ENCODE data around the gene TCEAL4.

DNA sequence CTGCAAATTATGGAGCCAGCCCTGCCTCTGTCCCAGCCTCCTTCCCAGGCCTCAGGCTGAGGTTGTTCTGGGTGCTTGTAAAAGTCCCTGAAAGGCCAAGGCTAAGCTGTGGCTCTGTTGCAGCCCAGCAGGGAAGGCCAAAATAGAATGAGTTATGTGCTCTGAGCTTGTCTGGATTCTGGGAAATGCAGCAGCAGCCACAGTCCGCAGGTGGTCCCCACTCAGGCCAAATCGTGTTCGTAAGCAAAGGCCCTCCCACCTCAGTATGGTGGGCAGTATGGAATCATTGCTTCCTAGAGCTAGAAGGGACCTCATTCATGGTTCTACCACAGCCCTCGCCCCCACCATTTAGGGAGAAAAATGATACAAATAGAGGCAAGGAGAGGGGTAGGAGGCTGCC lies 38.8 kb downstream of the TCEAL4 start:
- no peak for TF ChIP-seq CTCF (conservative IDR thresholded peaks at IDR 0.05; ENCODE audit: low read depth in 2 of 2)
- TF ChIP-seq EZH2 (IDR thresholded peaks at IDR 0.05; ENCODE audit: low read depth, unreplicated experiment), result no peak
- no peak for TF ChIP-seq POLR2AphosphoS5 (IDR thresholded peaks at IDR 0.05; ENCODE audit: low read depth)
- TF ChIP-seq CREB1 (CRISPR knock-in tag; IDR thresholded peaks at IDR 0.05; ENCODE audit: low read depth), result no peak
- TF ChIP-seq JUNB (IDR thresholded peaks at IDR 0.05; ENCODE audit: unreplicated experiment), result no peak
- TF ChIP-seq, protein P1, sequence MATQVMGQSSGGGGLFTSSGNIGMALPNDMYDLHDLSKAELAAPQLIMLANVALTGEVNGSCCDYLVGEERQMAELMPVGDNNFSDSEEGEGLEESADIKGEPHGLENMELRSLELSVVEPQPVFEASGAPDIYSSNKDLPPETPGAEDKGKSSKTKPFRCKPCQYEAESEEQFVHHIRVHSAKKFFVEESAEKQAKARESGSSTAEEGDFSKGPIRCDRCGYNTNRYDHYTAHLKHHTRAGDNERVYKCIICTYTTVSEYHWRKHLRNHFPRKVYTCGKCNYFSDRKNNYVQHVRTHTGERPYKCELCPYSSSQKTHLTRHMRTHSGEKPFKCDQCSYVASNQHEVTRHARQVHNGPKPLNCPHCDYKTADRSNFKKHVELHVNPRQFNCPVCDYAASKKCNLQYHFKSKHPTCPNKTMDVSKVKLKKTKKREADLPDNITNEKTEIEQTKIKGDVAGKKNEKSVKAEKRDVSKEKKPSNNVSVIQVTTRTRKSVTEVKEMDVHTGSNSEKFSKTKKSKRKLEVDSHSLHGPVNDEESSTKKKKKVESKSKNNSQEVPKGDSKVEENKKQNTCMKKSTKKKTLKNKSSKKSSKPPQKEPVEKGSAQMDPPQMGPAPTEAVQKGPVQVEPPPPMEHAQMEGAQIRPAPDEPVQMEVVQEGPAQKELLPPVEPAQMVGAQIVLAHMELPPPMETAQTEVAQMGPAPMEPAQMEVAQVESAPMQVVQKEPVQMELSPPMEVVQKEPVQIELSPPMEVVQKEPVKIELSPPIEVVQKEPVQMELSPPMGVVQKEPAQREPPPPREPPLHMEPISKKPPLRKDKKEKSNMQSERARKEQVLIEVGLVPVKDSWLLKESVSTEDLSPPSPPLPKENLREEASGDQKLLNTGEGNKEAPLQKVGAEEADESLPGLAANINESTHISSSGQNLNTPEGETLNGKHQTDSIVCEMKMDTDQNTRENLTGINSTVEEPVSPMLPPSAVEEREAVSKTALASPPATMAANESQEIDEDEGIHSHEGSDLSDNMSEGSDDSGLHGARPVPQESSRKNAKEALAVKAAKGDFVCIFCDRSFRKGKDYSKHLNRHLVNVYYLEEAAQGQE (IDR thresholded peaks at IDR 0.05; ENCODE audit: unreplicated experiment), result no peak
- TF ChIP-seq EZH2phosphoT487 (IDR thresholded peaks at IDR 0.05; ENCODE audit: unreplicated experiment), result no peak
- no peak for TF ChIP-seq STAT1 (IDR thresholded peaks at IDR 0.05; ENCODE audit: unreplicated experiment)

Data from GM23338 (cell line).